Measurements from ENCODE around the gene ERBB4. TPM values are rescaled to one million over a fixed set of nuclear protein-coding genes. Genes with fewer than 3 reads are reported as not detected.

ERBB4 gene
- polyA plus RNA-seq, 2 of the 4 experiments (the other 2 are of a cell fraction), result not detected

DNA sequence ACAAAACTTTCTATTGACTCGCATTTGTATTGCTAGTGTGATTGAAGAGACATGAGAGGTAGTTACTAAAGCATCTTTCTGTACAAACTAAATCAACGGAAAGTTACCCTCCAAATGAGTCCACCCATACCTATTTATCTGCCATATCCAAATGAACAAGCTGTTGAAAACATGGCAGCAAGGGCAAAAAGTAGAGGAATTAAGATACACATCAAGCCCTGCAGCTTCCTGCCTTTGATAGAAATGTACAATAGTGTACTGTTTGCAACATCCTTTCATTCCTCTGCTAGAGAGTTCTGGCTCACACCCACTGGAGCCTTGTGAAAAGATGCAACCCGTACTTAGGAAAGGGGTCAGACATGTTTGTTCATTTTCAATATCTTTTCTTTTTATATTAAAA, 122.5 kb downstream of the ERBB4 start:
- H3K4me2 ChIP-seq, result no peak overlapping the region
- H3K9me3 ChIP-seq, result no peaks in the 10 kb centered on the region
- POLR2A ChIA-PET, result no interaction called here
- DNase-seq (ENCODE audit: low read depth in 1 of 2, low spot score in 1 of 2) (no peak), ATAC-seq (no peak), FAIRE-seq (no peak)
- H3K27ac ChIP-seq, result no peak overlapping the region
- CTCF ChIA-PET, result no interaction called here
- no peaks in the 10 kb centered on the region for H3K4me1 ChIP-seq
- TF ChIP-seq RCOR1 (IDR thresholded peaks at IDR 0.05; ENCODE audit: low read depth, low read length), result no peak
- TF ChIP-seq KDM1A (IDR thresholded peaks at IDR 0.05; ENCODE audit: low read depth), result no peak
- no peak for TF ChIP-seq RARB (CRISPR knock-in tag; IDR thresholded peaks at IDR 0.05)
- no peak for TF ChIP-seq RAD21 (conservative IDR thresholded peaks at IDR 0.05 in 1 of 2, IDR thresholded peaks at IDR 0.05 in 1 of 2)
- TF ChIP-seq JUN (IDR thresholded peaks at IDR 0.05), result no peak
- TF ChIP-seq, protein P1, sequence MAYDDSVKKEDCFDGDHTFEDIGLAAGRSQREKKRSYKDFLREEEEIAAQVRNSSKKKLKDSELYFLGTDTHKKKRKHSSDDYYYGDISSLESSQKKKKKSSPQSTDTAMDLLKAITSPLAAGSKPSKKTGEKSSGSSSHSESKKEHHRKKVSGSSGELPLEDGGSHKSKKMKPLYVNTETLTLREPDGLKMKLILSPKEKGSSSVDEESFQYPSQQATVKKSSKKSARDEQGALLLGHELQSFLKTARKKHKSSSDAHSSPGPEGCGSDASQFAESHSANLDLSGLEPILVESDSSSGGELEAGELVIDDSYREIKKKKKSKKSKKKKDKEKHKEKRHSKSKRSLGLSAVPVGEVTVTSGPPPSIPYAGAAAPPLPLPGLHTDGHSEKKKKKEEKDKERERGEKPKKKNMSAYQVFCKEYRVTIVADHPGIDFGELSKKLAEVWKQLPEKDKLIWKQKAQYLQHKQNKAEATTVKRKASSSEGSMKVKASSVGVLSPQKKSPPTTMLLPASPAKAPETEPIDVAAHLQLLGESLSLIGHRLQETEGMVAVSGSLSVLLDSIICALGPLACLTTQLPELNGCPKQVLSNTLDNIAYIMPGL (CRISPR knock-in tag; IDR thresholded peaks at IDR 0.05; ENCODE audit: borderline replicate concordance), result no peak
- TF ChIP-seq RFX5 (IDR thresholded peaks at IDR 0.05), result no peak
- TF ChIP-seq EP300 (IDR thresholded peaks at IDR 0.05), result no peak
- no peak for TF ChIP-seq CEBPB (IDR thresholded peaks at IDR 0.05)
- TF ChIP-seq PHF8 (IDR thresholded peaks at IDR 0.05; ENCODE audit: borderline replicate concordance, low read depth), result no peak
- TF ChIP-seq NFE2L2 (conservative IDR thresholded peaks at IDR 0.05; ENCODE audit: low read length), result no peak
- TF ChIP-seq NPAS2 (CRISPR knock-in tag; IDR thresholded peaks at IDR 0.05; ENCODE audit: borderline replicate concordance), result no peak
- TF ChIP-seq, protein P2, sequence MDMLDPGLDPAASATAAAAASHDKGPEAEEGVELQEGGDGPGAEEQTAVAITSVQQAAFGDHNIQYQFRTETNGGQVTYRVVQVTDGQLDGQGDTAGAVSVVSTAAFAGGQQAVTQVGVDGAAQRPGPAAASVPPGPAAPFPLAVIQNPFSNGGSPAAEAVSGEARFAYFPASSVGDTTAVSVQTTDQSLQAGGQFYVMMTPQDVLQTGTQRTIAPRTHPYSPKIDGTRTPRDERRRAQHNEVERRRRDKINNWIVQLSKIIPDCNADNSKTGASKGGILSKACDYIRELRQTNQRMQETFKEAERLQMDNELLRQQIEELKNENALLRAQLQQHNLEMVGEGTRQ (IDR thresholded peaks at IDR 0.05), result no peak
- no peak for TF ChIP-seq ZSCAN20 (CRISPR knock-in tag; IDR thresholded peaks at IDR 0.05)
- TF ChIP-seq, protein P3, sequence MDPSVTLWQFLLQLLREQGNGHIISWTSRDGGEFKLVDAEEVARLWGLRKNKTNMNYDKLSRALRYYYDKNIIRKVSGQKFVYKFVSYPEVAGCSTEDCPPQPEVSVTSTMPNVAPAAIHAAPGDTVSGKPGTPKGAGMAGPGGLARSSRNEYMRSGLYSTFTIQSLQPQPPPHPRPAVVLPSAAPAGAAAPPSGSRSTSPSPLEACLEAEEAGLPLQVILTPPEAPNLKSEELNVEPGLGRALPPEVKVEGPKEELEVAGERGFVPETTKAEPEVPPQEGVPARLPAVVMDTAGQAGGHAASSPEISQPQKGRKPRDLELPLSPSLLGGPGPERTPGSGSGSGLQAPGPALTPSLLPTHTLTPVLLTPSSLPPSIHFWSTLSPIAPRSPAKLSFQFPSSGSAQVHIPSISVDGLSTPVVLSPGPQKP (IDR thresholded peaks at IDR 0.05; ENCODE audit: low read depth, low read length), result no peak
- no peak for TF ChIP-seq CHD4 (IDR thresholded peaks at IDR 0.05; ENCODE audit: borderline replicate concordance)
- no peak for TF ChIP-seq SMC3 (IDR thresholded peaks at IDR 0.05)
- 43% methylated on average over 3 of the region's 3 CpGs for whole genome bisulfite sequencing (ENCODE audit: missing lambda C conversion rate)
- no peak overlapping the region for H3K4me3 ChIP-seq

DNA sequence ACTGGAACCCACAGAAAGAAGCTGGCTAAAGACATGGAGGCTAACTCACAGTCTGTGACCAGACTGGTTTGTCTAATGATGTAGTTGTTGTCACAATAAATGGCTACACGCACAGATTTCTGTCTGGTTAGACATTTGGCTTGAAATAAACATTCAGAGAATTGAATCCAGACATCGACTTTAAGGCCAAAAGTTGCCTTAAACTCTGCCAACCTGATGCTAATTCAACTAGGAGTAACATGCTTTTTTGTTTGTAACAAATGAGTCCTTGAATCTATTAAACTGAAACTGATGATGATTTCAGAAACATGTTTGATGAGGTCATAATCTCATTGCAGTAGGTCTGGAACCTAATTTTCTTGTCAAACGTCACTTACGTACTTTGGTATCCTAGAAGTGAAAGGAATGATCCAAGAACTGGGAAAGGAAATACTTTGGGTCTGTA, 123.8 kb downstream of the ERBB4 start:
- Histone ChIP-seq H3K9me3 (no peaks in the 10 kb centered on the region), H3K4me2 (no peak overlapping the region), H3K4me1 (no peaks in the 10 kb centered on the region), H3K27ac (no peak overlapping the region), H3K4me3 (no peak overlapping the region)
- POLR2A ChIA-PET, result no interaction called here
- CTCF ChIA-PET, result no interaction called here
- DNase-seq (ENCODE audit: low read depth in 1 of 2, low spot score in 1 of 2), result no peak
- ATAC-seq, result no peak
- 48% methylated on average over 4 of the region's 4 CpGs for WGBS (ENCODE audit: missing lambda C conversion rate)
- no peak for FAIRE-seq
- TF ChIP-seq EP300 (IDR thresholded peaks at IDR 0.05), result no peak
- no peak for TF ChIP-seq BHLHE40 (IDR thresholded peaks at IDR 0.05; ENCODE audit: low read depth, low read length)
- no peak for TF ChIP-seq FOSL2 (IDR thresholded peaks at IDR 0.05)
- TF ChIP-seq FOSL2 (CRISPR knock-in tag; IDR thresholded peaks at IDR 0.05), result no peak
- no peak for TF ChIP-seq RNF2 (IDR thresholded peaks at IDR 0.05; ENCODE audit: borderline replicate concordance, low read depth)
- TF ChIP-seq HOXA7 (CRISPR knock-in tag; IDR thresholded peaks at IDR 0.05), result no peak
- TF ChIP-seq, protein P4, sequence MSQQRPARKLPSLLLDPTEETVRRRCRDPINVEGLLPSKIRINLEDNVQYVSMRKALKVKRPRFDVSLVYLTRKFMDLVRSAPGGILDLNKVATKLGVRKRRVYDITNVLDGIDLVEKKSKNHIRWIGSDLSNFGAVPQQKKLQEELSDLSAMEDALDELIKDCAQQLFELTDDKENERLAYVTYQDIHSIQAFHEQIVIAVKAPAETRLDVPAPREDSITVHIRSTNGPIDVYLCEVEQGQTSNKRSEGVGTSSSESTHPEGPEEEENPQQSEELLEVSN (IDR thresholded peaks at IDR 0.05; ENCODE audit: borderline replicate concordance, low read depth), result no peak
- TF ChIP-seq JUN (IDR thresholded peaks at IDR 0.05), result no peak
- TF ChIP-seq HDAC2 (IDR thresholded peaks at IDR 0.05), result no peak
- TF ChIP-seq MYC (IDR thresholded peaks at IDR 0.05; ENCODE audit: borderline replicate concordance, low read length), result no peak
- TF ChIP-seq EHMT2 (IDR thresholded peaks at IDR 0.05; ENCODE audit: low read depth), result no peak
